T-cell (primary cell): ENCODE measurements around the gene BTBD19. TPM values are rescaled to one million over a fixed set of nuclear protein-coding genes. Genes with fewer than 3 reads are reported as not detected.
"Not testable (repeated sequence)": the region's sequence is repeated elsewhere in the genome, so short reads cannot be mapped to it uniquely, and the experiment has no call there.

Experiments
- ATAC-seq, 4 experiments: fragments of 200-7000 bp in 3 of 4; fragments of 150-1000 bp in 1 of 4; cut with Tn5 transposase; replicated peaks in 1 of 4; 1 replicate in 3 of 4; 2 replicates in 1 of 4; pipeline ENCODE4 v1.10.0; 2021; ENCODE audit warnings: moderate library complexity in 3 of 4, mild to moderate bottlenecking in 2 of 4, moderate number of reproducible peaks in 1 of 4
- CTCF ChIA-PET, 2 donors: fragments of 300-600 bp; sonication (Branson Sonifier 250); formaldehyde crosslinking; loops; one replicate each; lab custom pipeline; 2022; ENCODE audit warnings: antibody characterized with exemption in 2 of 2; lab: Charles Lee
- POLR2A ChIA-PET, 2 donors: fragments of 300-600 bp; sonication (Branson Sonifier 250); formaldehyde crosslinking; loops; one replicate each; lab custom pipeline; 2022; ENCODE audit warnings: antibody characterized with exemption in 2 of 2; lab: Charles Lee
- DNase-seq, 35 experiments: peaks; one replicate each; pipeline versions ENCODE4 v3.0.0 to v3.0.0-alpha.2; 2013 to 2023
- H3K27ac ChIP-seq: one replicate; pipeline ENCODE4 v1.5.1; 2013; ENCODE audit warnings: low read length
- H3K27me3 ChIP-seq, 2 experiments: replicated peaks in 1 of 2; 1 replicate in 1 of 2; 2 replicates in 1 of 2; pipeline versions ENCODE4 v1.6.1 to v1.7.0; 2013; ENCODE audit warnings: low read length in 1 of 2, mixed read lengths in 1 of 2; ENCODE audit not compliant: control insufficient read depth in 2 of 2, insufficient read depth in 2 of 2; ENCODE audit errors: extremely low read depth in 1 of 2
- H3K36me3 ChIP-seq, 2 donors: 1 replicate in 1 of 2; 2 replicates in 1 of 2; pipeline versions ENCODE4 v1.6.1 to v1.7.0; 2013; ENCODE audit warnings: low read length in 1 of 2; ENCODE audit not compliant: control insufficient read depth in 2 of 2, insufficient read depth in 1 of 2; ENCODE audit errors: extremely low read depth in 1 of 2
- H3K4me1 ChIP-seq, 2 experiments: 1 replicate in 1 of 2; 2 replicates in 1 of 2; pipeline versions ENCODE4 v1.6.1 to v1.7.0; 2013; ENCODE audit warnings: low read length in 2 of 2, mixed read lengths in 1 of 2; ENCODE audit not compliant: insufficient read depth in 2 of 2, control insufficient read depth in 1 of 2; ENCODE audit errors: extremely low read depth in 1 of 2
- H3K4me3 ChIP-seq, 2 donors: 1 replicate in 1 of 2; 2 replicates in 1 of 2; pipeline versions ENCODE4 v1.5.1 to v1.7.0; 2013; ENCODE audit warnings: mild to moderate bottlenecking in 2 of 2, low read length in 1 of 2, moderate library complexity in 1 of 2; ENCODE audit not compliant: control insufficient read depth in 1 of 2; ENCODE audit errors: extremely low read depth in 1 of 2
- H3K9me3 ChIP-seq: 2 replicates; pipeline ENCODE4 v1.7.0; 2013
- H3K27ac Mint-ChIP-seq, 2 donors: one replicate each; pipeline ENCODE4 v1.8.0; 2020 to 2021; ENCODE audit warnings: mild to moderate bottlenecking in 2 of 2, mixed read lengths in 2 of 2
- H3K27me3 Mint-ChIP-seq, 2 donors: one replicate each; pipeline ENCODE4 v1.8.0; 2021 to 2022; ENCODE audit warnings: mixed read lengths in 2 of 2
- H3K36me3 Mint-ChIP-seq: one replicate; pipeline ENCODE4 v1.8.0; 2021; ENCODE audit warnings: mixed read lengths
- H3K4me1 Mint-ChIP-seq, 3 donors: one replicate each; pipeline ENCODE4 v1.8.0; 2020 to 2022; ENCODE audit warnings: mixed read lengths in 3 of 3, mild to moderate bottlenecking in 1 of 3
- H3K4me3 Mint-ChIP-seq, 3 donors: one replicate each; pipeline ENCODE4 v1.8.0; 2020 to 2022; ENCODE audit warnings: mild to moderate bottlenecking in 3 of 3, mixed read lengths in 3 of 3, moderate library complexity in 3 of 3
- H3K9me3 Mint-ChIP-seq, 3 donors: one replicate each; pipeline ENCODE4 v1.8.0; 2020 to 2022; ENCODE audit warnings: mixed read lengths in 3 of 3
- WGBS: methylation state at CpG from one replicate; pipeline ENCODE4 v1.1.5; 2013; ENCODE audit warnings: missing lambda C conversion rate; ENCODE audit not compliant: insufficient coverage; 5-methylcytosine and 5-hydroxymethylcytosine counted together
- total RNA-seq, 35 experiments: library from RNA in 6 of 35; stranded (reverse) in 6 of 35; fragments of 120-200 nt in 1 of 35; gene quantifications; one replicate each; pipeline versions ENCODE4 v1.2.1 to v1.2.4 and lab custom pipeline; 2013 to 2026

The BTBD19 gene
- total RNA-seq, 5 donors from 2014 or later (not counting 1 experiment from before 2014, with no cell fraction given) = 10.1 to 56.7 (median 11.5) TPM

- H3K27me3 ChIP-seq = peaks cover 0 to 12% of the 10 kb centered on the region in 2 experiments
- H3K4me1 ChIP-seq = peaks cover 10 to 27% of the 10 kb centered on the region in 2 experiments
- Mint-ChIP-seq H3K4me1 (peaks cover 26 to 35% (median 29%) of the 10 kb centered on the region in 3 donors), H3K27ac (no peak overlapping the region), H3K27me3 (no peaks in the 10 kb centered on the region), H3K4me3 (no peak overlapping the region), H3K9me3 (no peaks in the 10 kb centered on the region), H3K36me3 (no peaks in the 10 kb centered on the region)
- H3K9me3 ChIP-seq = no peaks in the 10 kb centered on the region
- POLR2A ChIA-PET = interaction anchor here in 1 of 2 donors (0.6 kb wide), 1 partner anchor 39 kb away, joined by 4 read pairs; no protein-coding TSS in a partner anchor
- CTCF ChIA-PET = no interaction called here
- DNase-seq (no peak), ATAC-seq (no peak)
- no peaks in the 10 kb centered on the region for H3K36me3 ChIP-seq
- no peak overlapping the region for H3K27ac ChIP-seq
- no peak overlapping the region for H3K4me3 ChIP-seq
- 93% methylated on average over 10 of the region's 15 CpGs for WGBS
Observed at GRCh38 chr1:44822981-44823451, 14.7 kb downstream of the BTBD19 start.

GRCh38 chr1:44824392-44824791 is 16.1 kb downstream of the BTBD19 start:
- POLR2A ChIA-PET, H3K4me3 Mint-ChIP-seq, H3K27ac ChIP-seq, ATAC-seq, H3K27ac Mint-ChIP-seq, H3K36me3 ChIP-seq, H3K9me3 Mint-ChIP-seq, CTCF ChIA-PET, H3K9me3 ChIP-seq, DNase-seq, H3K4me3 ChIP-seq, H3K36me3 Mint-ChIP-seq, H3K27me3 Mint-ChIP-seq: not testable (repeated sequence)
- H3K4me1 Mint-ChIP-seq = peaks cover 17 to 23% (median 22%) of the 10 kb centered on the region in 3 donors
- Histone ChIP-seq H3K4me1 (peaks cover 8 to 17% of the 10 kb centered on the region in 2 experiments), H3K27me3 (peaks cover 0 to 12% of the 10 kb centered on the region in 2 experiments)
- 98% methylated on average over 5 of the region's 6 CpGs for WGBS

GRCh38 chr1:44826375-44827196 is 18.3 kb downstream of the BTBD19 start:
- ATAC-seq (no peak), DNase-seq (no peak)
- H3K4me1 ChIP-seq = no peaks in the 10 kb centered on the region
- H3K36me3 ChIP-seq = no peaks in the 10 kb centered on the region
- no peaks in the 10 kb centered on the region for H3K36me3 Mint-ChIP-seq
- H3K9me3 Mint-ChIP-seq = no peaks in the 10 kb centered on the region
- 64% methylated on average over 19 of the region's 24 CpGs for WGBS
- H3K4me3 Mint-ChIP-seq = no peak overlapping the region
- peaks cover 0 to 1% (median under 1%) of the 10 kb centered on the region in 3 donors for H3K4me1 Mint-ChIP-seq
- H3K9me3 ChIP-seq = no peaks in the 10 kb centered on the region
- no peaks in the 10 kb centered on the region for H3K27me3 Mint-ChIP-seq
- no peak overlapping the region for H3K4me3 ChIP-seq
- no peak overlapping the region for H3K27ac Mint-ChIP-seq
- POLR2A ChIA-PET = no interaction called here
- CTCF ChIA-PET = no interaction called here
- H3K27ac ChIP-seq = no peak overlapping the region
- H3K27me3 ChIP-seq = peaks cover 0 to 12% of the 10 kb centered on the region in 2 experiments

- Histone ChIP-seq H3K27me3 (peaks cover 0 to 12% of the 10 kb centered on the region in 2 experiments), H3K4me1 (no peaks in the 10 kb centered on the region), H3K27ac (no peak overlapping the region), H3K9me3 (no peaks in the 10 kb centered on the region), H3K36me3 (no peaks in the 10 kb centered on the region), H3K4me3 (no peak overlapping the region)
- H3K27me3 Mint-ChIP-seq = no peaks in the 10 kb centered on the region
- WGBS = 84% methylated on average over 28 of the region's 28 CpGs
- no peak overlapping the region for H3K4me3 Mint-ChIP-seq
- ATAC-seq (no peak), DNase-seq (no peak)
- H3K27ac Mint-ChIP-seq = no peak overlapping the region
- no peaks in the 10 kb centered on the region for H3K4me1 Mint-ChIP-seq
- H3K36me3 Mint-ChIP-seq = no peaks in the 10 kb centered on the region
- ChIA-PET POLR2A (interaction anchor here in 1 of 2 donors (0.6 kb wide), 1 partner anchor 1299 kb away, joined by 3 read pairs; no protein-coding TSS in a partner anchor), CTCF (no interaction called here)
- no peaks in the 10 kb centered on the region for H3K9me3 Mint-ChIP-seq
Observed at GRCh38 chr1:44827197-44828002, 19.1 kb downstream of the BTBD19 start.

GRCh38 chr1:44828003-44828651 is 19.8 kb downstream of the BTBD19 start:
- no peak overlapping the region for H3K27ac ChIP-seq
- H3K4me1 Mint-ChIP-seq = no peaks in the 10 kb centered on the region
- H3K36me3 Mint-ChIP-seq = no peaks in the 10 kb centered on the region
- DNase-seq (no peak), ATAC-seq (no peak)
- H3K27me3 Mint-ChIP-seq = no peaks in the 10 kb centered on the region
- whole genome bisulfite sequencing = 93% methylated on average over 13 of the region's 21 CpGs
- no peaks in the 10 kb centered on the region for H3K36me3 ChIP-seq
- ChIA-PET CTCF (no interaction called here), POLR2A (interaction anchor here in 1 of 2 donors (0.6 kb wide), 1 partner anchor 1298 kb away, joined by 3 read pairs; no protein-coding TSS in a partner anchor)
- no peaks in the 10 kb centered on the region for H3K9me3 ChIP-seq
- H3K4me3 Mint-ChIP-seq = no peak overlapping the region
- peaks cover 0 to 12% of the 10 kb centered on the region in 2 experiments for H3K27me3 ChIP-seq
- no peak overlapping the region for H3K27ac Mint-ChIP-seq
- no peak overlapping the region for H3K4me3 ChIP-seq
- no peaks in the 10 kb centered on the region for H3K9me3 Mint-ChIP-seq
- no peaks in the 10 kb centered on the region for H3K4me1 ChIP-seq
